A172 (cell line): ENCODE data around the gene FABP6. TPM values are rescaled to one million over a fixed set of nuclear protein-coding genes. Genes with fewer than 3 reads are reported as not detected.
"Not testable (repeated sequence)": the region's sequence is repeated elsewhere in the genome, so short reads cannot be mapped to it uniquely, and the experiment has no call there.

Experiments used
- DNase-seq: peaks from one replicate; pipeline ENCODE4 v3.0.0-alpha.2; 2015; ENCODE audit warnings: low spot score
- total RNA-seq: library from RNA; depleted of rRNA; stranded (reverse); fragments of >200 nt; shearing (Covaris generic); gene quantifications from 2 replicates; pipeline ENCODE4 v1.2.3, GENCODE V29; 2014; rRNA removed

The FABP6 gene, protein sequence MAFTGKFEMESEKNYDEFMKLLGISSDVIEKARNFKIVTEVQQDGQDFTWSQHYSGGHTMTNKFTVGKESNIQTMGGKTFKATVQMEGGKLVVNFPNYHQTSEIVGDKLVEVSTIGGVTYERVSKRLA
- total RNA-seq = 0.17 and 1.5 TPM in 2 replicates

DNA sequence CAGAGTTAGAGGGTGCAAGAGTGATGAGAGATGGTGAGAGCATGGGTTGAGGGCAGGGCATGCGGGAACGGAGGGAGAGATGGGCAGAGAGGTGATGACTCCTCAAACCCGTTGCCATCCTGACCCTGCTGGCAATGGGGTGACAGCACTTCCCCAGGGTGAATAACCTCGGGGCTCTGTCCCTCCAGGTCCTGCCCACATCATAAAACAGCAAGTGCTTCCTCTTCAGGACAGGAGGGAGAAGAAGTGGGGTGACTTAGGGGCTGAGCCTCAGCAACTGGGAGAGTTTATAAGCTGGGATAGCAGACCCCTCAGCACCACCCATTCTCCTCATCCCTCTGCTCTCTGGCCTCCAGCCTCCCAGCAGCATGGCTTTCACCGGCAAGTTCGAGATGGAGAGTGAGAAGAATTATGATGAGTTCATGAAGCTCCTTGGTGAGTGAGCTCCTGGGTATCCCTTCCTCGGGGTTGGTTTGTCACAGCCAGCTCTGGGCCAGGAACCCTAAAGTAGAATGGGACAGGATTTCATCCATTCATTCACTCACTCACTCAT is at the start of gene FABP6:
FABP6 (plus strand) TSS at position 317 of the 553 bp plus-strand sequence; CDS start at position 369, 52 bp downstream.
- no peak for DNase-seq

DNA sequence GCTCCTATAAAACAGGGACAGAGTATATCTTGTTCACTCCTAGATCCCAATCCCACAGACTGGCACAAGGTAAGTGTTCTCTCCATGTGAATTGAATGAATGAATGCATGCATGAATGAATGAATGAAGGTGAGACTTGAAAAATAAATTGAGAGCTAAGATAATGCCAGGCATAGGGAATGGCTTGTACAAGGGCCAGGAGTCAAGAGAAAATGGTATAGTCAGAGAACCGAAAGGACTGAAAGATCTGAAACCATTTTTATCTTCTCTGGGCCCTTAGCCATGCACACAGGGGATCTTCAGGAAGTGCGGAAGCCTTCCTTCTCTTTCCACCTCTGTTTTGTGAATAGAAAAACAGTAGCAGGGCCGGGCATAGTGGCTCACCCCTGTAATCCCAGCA is 48.4 kb upstream of the FABP6 start:
- no peak for DNase-seq

DNA sequence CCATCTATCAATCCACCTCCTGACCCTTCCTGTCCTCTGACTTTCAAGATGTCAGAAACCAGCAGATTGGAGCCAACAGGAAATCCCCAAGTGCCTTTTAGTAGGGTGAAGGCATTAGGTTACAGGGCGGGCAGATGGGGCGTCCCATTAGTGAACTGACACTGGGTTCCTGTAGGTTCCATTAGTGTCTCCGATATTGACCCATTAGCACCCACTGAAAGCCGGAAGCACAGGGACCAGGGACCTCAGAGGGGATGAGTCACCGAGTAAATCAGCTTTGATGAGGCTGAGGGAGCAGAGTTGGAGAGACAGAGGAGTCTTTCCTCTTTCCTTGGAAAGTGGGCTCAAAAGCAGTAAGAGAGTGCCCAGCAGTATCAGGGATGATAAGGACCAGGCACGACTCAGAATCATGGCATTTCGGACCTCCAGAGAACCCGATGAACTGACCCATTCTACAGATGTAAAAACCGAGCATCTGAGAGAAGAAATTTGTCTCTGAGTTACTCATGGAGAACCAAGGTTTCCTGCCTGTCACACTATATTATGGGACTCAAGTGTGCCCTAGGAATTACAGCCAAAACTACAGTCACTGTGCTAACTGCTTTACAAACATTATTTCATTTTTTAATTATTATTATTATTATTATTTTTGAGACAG is 47.2 kb upstream of the FABP6 start:
- peak; percentile 68 for DNase-seq

DNA sequence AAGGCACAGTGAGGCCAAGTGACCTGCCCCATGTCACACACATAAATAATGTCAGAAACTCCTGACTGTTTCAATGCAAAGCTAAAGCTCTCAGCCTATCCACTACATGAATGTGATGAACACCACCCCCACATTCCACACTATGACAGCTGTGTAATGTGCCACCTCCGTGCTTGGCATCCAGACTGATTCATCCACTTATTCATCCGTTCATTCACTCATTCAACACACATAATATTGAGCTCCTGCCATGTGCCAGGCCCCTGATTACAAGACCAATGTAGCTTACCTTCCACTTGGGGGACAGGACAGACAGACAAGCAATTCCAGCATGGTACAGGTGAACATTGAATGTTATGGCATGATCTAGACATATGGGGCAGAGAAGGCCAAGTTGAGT is 46.2 kb upstream of the FABP6 start:
- DNase-seq = no peak

DNA sequence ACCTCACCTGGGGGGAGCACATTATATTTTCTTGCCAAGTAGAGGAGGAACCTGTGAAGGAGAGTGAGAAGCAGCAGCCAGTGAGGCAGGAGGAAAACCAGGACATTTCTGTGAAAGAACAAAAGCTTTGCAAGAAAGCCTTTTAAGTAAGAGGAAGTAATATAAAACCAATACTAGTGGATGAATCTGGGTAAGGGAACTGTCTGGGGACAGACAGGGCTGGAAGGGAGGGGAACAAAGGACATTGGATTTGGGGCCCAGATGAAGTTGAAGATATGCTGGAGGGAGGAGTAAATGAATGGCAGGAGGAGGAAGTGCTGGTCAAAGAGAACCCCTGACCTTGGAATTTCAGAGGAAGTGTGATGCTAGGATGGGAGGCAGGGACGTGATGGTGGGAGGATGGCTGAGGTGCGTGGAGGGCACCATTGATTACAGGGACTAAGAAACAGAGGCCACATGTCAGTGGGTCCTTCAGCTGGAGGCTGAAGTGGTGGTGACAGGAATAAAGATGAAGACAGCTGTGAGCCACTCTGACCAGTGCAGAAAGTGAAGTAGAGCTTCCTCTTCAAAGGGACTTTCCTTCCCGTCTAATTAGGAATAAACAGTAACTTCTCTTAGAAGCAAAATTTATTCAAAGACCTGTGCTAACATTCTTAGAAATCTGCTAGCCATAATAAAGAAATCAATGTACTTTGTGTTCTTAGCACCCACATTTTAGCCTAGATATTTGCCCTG is 43.5 kb upstream of the FABP6 start:
- no peak for DNase-seq

DNA sequence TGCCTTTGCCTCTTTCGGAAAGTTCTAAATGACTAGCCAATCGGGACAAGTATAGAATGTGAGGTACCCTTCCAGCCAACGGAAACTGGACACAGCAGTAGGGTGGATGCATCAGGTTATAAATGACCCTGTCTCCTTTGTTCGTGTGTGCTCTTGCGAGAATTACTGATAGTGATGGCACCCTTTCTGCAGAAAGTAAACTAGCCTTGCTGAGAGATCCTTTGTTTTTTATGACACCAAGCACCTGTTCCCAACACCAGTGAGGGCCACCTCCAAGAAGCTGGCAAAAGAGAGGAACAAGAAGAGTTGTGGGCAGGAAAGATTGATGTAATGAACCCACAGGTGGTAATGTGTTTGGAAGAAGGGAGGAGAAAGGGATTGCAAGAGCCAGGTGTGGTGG is 42.8 kb upstream of the FABP6 start:
- no peak for DNase-seq

DNA sequence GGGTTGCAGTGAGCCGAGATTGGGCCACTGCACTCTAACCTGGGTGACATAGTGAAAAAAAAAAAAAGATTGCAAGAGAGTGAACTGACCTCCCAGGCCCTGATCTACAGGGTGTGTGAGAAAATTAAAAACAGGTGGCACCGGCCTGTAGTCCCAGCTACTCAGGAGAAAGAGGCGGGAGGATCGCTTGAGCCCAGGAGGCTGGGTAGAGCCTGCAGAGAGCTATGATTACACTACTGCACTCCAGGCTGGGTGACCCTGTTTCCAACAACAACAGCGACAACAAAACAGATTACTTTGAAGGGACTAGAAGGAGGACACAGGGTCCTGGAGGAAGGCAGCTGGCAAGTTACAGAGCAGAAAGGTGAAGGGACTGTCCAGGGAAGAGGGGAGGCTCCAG is 42.2 kb upstream of the FABP6 start:
- no peak for DNase-seq

DNA sequence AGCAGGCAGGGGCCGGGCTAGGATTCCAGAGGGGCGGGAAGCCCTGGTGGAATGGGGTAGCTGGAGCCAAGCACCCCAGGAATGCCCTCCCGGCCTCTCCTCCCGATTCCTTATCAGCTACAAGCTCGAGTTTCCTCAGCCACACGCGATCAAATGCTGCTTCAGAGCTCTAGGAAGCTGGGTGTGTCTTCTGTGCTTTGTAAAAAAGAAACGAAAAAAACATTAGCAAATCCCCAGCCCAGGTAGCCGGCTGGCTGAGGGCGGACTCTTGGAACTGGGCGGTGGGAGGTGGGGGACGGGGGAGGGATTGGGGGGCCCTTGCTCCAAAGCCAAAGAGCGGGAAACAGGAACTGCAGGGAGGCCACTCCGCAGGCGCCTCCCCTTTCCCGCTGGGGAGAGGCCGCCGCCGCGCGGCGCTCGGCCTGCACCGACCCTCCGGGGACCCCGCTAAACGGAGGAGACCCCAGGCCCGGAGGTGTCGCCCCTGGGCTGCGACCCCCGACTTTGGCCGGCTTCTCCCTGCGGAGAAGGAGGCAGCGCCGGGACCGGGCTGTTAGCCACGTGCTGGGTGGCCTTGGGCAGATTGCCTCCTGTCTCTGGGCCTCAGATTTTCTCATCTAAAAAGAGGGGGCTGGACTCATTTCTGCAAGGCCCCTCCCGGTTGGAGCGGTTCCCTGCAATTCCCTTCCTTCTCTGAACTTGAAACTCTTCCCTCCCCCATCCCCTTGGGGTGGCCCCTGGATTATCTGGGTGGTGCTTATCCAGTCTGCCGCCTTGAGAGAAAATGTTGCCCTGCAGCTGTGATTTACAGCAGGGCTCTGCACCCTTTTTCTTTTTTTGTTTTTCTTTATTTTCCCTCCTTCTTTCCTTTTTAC is 40.9 kb upstream of the FABP6 start:
- DNase-seq = peak; percentile 89

DNA sequence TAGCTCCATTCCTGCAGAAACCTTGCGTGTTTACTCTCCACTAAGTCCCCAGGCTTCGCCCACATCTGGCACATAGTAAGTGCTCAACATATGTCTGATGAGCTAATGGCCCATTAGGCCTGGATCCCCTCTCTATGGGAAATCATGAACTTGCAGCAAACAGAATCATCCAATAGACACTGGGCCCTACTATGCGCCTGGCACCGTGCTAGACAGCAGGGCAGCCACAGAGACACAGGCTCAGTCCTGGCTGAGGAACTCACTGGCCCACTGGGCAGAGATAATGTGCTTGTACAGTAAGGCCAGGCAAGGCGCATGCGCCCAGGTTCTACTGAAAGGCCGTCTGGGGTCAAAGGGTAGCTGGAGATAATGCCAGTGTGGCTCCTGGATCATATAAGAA is 36.9 kb upstream of the FABP6 start:
- no peak for DNase-seq

DNA sequence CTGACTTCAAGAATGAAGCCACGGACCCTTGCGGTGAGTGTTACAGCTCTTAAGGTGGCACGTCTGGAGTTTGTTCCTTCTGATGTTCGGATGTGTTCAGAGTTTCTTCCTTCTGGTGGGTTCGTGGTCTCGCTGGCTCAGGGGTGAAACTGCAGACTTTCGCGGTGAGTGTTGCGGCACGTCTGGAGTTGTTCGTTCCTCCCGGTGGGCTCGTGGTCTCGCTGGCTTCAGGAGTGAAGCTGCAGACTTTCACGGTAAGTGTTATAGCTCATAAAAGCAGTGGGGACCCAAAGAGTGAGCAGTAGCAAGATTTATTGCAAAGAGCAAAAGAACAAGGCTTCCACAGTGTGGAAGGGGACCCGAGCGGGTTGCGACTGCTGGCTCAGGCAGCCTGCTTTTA is 36.2 kb upstream of the FABP6 start:
- not testable (repeated sequence) for DNase-seq

DNA sequence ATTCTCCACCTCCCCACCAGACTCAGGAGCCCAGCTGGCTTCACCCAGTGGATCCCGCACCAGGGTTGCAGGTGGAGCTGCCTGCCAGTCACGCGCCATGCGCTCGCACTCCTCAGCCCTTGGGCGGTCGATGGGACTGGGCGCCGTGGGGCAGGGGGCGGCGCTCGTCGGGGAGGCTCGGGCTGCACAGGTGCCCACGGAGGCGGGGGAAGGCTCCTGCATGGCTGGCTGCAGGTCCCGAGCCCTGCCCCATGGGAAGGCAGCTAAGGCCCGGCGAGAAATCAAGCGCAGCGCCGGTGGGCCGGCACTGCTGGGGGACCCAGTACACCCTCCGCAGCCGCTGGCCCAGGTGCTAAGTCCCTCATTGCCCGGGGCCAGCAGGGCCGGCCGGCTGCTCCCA is 35.5 kb upstream of the FABP6 start:
- not testable (repeated sequence) for DNase-seq

DNA sequence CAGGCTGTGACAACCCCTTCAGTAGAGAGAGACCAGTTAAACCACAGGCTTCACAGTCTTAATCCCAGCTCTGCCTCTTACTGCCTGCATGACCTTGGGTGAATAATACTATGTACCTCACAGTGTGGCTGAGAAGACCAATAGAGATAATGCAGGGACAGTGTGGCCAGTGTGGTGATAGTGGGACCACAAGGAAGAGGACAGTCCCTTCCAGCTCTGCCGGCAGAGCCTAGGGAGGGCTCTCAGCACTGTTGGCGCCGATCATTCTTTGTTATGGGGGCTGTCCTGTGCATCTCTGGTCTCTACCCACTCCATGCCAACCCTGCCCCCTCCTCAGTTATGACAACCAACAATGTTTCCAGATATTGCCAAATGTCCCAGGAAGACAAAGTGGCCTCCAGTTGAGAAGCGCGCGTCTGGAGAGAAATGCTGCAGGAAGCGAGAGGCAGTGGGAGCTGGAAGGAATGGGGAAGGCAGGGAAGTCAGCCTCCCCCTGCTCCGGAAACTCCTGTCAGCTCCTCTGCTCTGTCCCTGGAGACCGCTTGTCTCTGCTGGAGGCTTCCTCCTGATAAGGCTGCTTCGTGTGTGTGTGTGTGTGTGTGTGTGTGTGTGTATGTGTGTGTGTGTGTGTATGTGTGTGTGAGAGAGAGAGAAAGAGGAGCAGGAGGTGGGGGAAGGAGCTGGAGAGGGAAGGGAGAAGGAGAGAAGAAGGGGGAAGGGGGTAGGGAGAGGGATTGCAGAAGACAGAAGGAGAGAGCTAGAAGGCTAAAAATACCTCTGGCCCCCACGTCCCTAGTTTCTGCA is 31.8 kb upstream of the FABP6 start:
- peak; percentile 42 for DNase-seq

DNA sequence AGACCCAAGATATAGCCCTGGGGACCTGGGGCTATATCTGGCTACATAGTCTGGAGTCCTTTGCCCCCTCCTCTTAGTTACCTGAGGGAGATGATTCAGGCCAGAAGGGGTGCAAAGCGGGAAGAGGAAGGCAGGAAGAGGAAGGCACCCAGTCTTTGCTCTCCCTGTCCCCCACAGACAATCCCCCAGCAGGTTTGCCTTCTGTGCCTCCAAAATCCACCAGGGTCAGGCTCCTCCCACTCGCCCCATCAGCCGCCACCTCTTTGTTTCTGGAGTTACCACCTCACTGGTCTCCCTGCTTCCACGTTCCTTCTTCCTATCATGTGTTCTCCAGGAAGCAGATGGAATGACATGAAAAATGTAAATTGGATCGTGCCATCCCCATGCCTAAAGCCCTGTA is 31.2 kb upstream of the FABP6 start:
- no peak for DNase-seq

DNA sequence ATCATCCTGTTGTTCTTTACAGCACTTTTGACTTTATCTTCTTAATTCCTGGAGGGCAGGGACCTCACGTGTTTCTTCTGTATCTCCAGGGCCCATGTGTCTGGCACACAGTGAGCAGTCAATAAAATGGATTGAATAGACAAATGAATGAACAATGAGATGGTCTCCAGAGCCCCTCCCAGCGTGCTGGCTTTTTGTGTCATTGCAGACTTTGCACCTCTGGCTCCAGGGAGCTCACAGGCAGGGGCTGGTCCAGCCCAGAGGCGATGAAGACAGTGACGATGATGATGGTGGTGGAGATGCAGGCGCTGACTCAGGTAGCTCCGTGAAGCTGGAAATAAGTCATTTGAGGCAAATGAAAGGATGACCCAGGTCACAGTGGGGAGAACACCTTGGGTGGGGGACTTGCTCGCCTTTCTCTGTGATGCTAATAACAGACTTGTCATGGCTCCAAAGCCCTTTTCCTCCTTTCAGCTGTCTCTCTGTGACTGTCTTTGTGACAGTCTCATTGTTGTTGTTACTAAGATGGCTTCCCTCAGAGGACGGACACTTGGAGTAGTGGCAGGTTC is 30.4 kb upstream of the FABP6 start:
- DNase-seq = no peak

DNA sequence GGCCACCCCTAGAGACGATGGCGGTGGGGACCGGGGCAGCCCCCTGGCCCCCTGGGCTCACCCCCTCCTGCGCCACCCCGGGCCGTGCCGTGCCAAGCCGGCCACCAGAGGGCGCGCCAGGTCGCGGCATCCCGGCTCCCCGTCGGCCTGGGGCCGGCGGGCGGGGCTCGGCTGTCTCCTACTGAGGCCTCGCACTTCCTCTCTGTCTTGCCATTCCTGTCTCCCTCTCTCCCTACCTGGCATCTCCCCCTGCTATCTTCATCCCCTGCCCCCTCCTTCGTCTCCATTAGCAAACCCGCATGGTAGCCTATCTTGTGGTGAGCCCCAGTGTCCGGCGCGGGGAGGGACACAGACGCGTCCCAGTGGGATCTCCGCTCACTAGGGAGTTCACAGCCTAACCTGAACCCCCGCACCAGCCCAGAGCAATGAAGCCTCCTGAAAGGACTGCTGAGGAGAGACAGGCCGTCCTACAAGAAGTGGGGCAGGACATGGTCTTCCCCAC is 29.8 kb upstream of the FABP6 start:
- DNase-seq = peak; percentile 38

DNA sequence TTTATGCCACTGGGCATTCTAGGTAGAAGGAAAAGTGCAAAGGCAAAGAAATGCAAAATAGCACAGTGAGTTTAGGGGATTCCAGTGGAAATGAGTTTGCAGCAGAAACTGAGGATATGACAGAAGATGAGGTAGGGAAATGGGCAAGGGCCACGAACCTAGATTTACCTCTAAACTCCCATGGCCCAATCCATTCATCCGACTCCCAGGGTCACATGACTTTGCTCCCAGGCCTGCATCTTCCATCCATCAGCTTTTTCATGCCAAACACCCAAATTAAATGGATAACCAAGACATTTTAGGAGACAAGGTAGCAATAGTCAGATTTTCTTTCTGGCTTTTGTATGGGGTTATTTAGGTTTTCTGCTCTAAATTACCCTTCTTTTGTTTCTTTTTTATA is 22.2 kb upstream of the FABP6 start:
- no peak for DNase-seq

DNA sequence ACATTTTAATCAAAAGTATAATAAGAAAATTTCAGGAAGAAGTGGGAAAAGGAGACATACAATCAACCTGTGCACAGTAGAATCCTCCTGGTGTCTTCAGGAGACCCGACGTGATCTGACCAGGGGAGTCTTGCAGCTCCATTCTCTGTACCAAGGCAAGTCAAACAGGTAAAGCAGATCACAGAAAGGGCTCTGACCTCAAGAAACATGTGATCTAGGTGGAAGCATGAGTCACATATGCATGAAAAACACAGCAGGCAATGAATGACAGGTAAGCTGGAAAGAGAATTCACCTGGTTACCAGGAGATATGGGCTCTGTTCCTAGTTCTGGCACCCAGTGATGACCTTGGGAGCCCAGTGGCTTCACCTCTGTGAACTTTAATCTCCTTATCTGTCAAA is 19.4 kb upstream of the FABP6 start:
- DNase-seq = no peak

DNA sequence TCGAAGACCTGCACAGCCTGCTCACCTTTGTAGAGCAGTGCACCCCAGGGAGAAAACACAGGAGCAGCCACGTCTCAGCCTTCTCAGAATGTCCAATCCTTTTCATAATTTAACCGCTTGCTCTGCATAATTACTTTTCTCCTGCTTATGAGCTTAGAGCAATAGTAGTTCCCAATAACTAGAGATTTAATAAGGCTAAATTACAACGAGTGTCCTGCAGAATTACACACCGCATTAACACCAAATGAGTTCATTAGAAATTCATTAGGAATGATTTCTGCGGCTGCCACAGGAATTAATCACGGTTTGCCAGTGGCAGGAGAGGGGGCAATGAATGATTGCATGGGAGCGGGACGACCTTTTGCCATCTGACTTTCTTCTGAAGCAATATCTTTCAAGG is 18.7 kb upstream of the FABP6 start:
- DNase-seq = no peak

DNA sequence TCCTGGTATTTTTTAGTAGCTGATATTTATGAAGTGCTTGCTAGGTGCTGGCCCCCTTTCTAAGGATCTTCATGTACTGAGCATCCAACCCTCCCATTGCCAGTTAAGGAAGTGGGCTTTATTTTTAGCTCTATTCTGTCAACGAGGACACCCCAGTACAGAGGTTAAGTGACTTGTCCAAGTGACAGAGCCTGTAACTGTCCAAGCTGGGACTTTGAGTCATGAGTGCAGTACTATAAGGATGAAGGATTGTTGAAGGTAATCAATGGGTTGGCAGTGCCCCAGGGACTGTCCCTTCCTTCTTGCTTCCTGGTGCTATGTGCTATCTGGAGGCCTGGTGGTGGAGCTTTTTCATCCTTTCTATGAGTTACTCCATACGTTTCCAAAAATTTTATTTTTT is 18.0 kb upstream of the FABP6 start:
- DNase-seq = no peak

DNA sequence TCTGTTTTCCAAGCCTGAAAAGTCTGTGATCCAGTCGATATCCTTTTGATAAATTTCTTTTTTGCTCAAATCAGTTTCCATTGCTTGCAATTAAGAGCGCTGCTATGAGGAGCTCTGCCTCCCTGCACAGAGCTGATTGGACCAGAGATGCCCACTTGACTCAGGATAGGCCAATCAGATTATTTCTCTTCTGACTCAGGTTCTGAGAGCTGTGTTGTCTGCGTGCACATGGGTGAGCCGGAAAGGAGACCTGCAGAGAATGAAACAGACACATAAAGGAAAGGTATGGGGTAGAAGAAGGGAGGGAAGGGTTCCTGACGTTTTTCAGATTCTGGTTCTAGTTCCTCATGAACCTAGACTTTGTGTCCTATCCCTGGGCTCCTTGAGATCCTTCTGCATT is 15.8 kb upstream of the FABP6 start:
- peak; percentile 66 for DNase-seq

DNA sequence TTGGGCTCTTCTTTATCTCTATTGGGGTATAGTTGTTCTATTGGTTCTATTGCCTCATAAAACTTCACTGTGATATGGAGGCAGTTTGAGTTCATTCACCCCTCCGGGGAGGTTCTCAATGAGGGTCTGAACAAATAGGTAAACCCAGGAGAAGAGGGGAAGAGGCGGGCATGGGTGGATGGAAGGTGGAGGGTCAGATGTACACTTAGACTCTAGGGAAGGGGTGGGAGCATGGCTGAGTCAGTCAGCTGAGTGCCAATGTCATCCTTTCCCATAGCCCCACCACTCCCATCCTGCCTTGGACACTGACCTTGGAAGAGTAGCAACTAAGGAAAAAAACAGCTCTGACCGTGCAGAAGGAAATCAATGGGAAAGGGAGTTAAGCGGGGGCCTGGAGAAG is 9.9 kb upstream of the FABP6 start:
- DNase-seq = no peak
